GM06990 (cell line): ENCODE data around the gene COL6A1.

Source experiments
- DNase-seq: peaks from one replicate; pipeline ENCODE4 v3.0.0-alpha.2; 2011; ENCODE audit not compliant: insufficient read length; ENCODE audit errors: extremely low read depth
- H3K27me3 ChIP-seq: replicated peaks from 2 replicates; pipeline ENCODE4 v1.6.0; 2011; ENCODE audit warnings: low read length; ENCODE audit not compliant: control insufficient read depth, insufficient read depth
- H3K36me3 ChIP-seq: 2 replicates; pipeline ENCODE4 v1.5.1; 2011; ENCODE audit warnings: low read length; ENCODE audit not compliant: control insufficient read depth, insufficient read depth
- H3K4me3 ChIP-seq: replicated peaks from 2 replicates; pipeline ENCODE4 v1.5.1; 2011; ENCODE audit warnings: low read depth, mild to moderate bottlenecking, control low read depth, low read length
- CTCF ChIP-seq: IDR thresholded peaks from 2 replicates; pipeline ENCODE4 v1.5.1; 2011; ENCODE audit warnings: low read length, control low read depth, mild to moderate bottlenecking, inconsistent platforms; ENCODE audit not compliant: insufficient read depth, poor library complexity, severe bottlenecking

Gene COL6A1

DNA sequence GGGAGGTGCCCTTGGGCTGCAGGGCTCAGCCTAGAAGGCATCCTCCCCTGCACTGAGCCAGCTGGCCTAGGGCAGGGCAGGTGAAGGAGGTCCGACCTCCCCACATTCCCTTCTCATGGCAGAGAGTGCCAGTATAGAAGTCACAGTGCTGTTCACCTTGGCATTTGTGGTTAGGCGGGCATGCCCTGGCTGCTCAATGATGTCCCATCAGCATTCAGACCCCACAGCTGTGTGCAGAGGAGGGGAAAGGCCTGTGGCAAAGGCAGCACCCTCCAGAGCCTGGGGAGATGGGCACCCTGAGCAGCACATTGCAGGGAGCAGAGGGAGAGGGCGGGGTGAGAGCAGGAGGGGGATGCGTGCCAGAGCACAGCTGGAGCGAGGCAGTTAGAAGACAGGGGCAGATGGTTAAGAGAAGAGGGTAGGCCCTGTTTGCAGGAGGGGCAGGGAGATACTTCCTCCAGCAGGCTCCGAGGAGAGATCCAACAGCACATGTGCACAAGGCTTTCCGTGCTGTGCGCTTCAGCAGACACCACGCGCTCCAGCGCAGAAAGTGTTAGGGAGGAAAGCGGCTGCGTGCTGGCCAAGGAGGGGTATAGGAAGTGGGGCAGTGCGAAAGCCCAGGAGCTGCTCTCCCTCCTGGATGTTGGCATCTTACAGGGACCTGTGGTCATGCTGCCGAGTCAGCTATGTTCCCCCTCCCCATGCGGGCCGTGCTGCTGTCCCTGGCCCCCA, 43.7 kb upstream of the COL6A1 start:
- Histone ChIP-seq H3K4me3 (no peak overlapping the region), H3K36me3 (no peaks in the 10 kb centered on the region), H3K27me3 (no peaks in the 10 kb centered on the region)
- no peak for TF ChIP-seq CTCF
- no peak for DNase-seq

DNA sequence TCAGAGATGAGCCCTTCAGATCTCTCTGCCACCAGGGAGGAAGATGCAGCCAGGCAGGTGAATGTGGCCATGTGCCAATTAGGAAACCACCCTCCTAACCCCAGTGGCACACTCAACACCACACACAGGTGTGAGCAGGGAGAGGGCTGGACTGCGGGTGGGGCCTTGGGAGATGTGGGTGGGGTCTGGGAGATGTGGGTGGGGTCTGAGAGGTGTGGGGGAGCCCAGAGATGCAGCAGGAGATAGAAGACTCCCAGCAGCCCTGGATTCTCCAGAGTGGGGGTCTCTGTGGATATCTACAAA, 43.2 kb upstream of the COL6A1 start:
- H3K4me3 ChIP-seq = no peak overlapping the region
- H3K27me3 ChIP-seq = no peaks in the 10 kb centered on the region
- TF ChIP-seq CTCF = no peak
- no peak for DNase-seq
- H3K36me3 ChIP-seq = no peaks in the 10 kb centered on the region

DNA sequence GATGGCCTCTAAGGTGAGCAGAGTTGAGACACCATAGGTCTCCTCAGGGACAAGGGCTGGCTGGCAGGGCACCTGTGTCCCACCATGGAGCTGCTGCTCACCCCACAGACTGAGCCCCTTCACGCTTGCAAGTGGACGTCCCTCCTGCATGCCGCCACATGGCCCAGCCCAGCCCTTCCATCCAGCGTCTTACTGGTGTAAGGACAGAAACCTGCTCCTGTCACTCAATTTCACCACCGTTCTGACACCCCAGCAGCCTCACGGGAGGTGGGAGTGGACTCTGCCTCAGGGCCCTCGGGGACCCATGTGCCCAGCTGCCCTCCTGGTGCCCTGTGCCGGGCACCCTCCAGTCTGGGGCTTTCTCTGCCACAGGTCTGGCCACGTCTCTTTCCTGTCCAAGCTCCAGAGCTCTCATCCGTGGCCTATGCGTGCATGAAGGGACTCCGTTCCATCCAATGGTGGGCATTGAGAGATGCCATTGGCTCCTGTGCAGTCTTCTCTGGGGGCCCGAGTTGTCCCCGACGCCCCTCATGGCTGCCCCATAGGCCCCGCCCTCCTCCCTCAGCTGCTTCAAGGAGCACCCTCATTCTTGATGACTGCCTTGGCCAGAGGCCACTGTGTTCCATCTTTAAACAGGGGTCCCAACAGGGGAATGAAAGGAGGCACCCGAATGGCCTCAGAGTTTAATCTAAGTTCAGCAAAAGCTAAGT, 42.6 kb upstream of the COL6A1 start:
- Histone ChIP-seq H3K27me3 (no peaks in the 10 kb centered on the region), H3K4me3 (no peak overlapping the region), H3K36me3 (no peaks in the 10 kb centered on the region)
- no peak for TF ChIP-seq CTCF
- DNase-seq = no peak

GRCh38 chr21:45939521-45940045, 42.0 kb upstream of the COL6A1 start:
- no peak overlapping the region for H3K4me3 ChIP-seq
- no peaks in the 10 kb centered on the region for H3K27me3 ChIP-seq
- no peaks in the 10 kb centered on the region for H3K36me3 ChIP-seq
- no peak for TF ChIP-seq CTCF
- DNase-seq = no peak

DNA sequence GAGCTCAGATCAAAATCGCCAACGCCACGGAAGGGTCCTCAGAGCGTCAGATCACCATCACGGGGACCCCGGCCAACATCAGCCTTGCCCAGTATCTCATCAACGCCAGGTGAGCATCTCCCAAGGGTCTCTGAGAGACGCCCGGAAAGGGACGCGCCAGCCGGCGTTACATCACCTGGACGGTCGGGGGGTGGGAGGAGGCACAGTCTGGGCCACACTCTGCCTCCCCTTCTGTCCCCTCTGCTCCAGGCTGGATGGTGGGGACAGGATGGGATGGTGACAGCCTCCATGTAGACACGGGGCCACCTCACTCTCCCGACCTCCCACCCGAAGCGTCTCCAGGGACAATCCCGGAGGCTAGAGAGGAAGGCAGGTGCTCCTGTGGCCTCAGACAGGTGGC, 41.5 kb upstream of the COL6A1 start:
- TF ChIP-seq CTCF = no peak
- DNase-seq = no peak
- H3K36me3 ChIP-seq = no peaks in the 10 kb centered on the region
- no peaks in the 10 kb centered on the region for H3K27me3 ChIP-seq
- H3K4me3 ChIP-seq = no peak overlapping the region
